Endodermal cell (in vitro differentiated cells): Measurements from ENCODE around the gene ATG12. TPM values are rescaled to one million over a fixed set of nuclear protein-coding genes. Genes with fewer than 3 reads are reported as not detected.
"Not testable (repeated sequence)": the region's sequence is repeated elsewhere in the genome, so short reads cannot be mapped to it uniquely, and the experiment has no call there.

ENCODE experiments used
- DNase-seq: peaks from one replicate; pipeline ENCODE4 v3.0.0-alpha.2; 2017
- H3K27ac ChIP-seq: 2 replicates; pipeline ENCODE4 v1.5.1; 2013; ENCODE audit warnings: mild to moderate bottlenecking, low read depth, low read length, moderate library complexity
- H3K27me3 ChIP-seq: 2 replicates; pipeline ENCODE4 v1.6.1; 2013; ENCODE audit warnings: mild to moderate bottlenecking, low read length, moderate library complexity; ENCODE audit not compliant: insufficient read depth, control insufficient read depth, poor library complexity, severe bottlenecking
- H3K36me3 ChIP-seq: 2 replicates; pipeline ENCODE4 v1.7.0; 2013; ENCODE audit warnings: mild to moderate bottlenecking, low read length, moderate library complexity; ENCODE audit not compliant: control insufficient read depth, insufficient read depth
- H3K4me1 ChIP-seq: one replicate; pipeline ENCODE4 v1.7.0; 2013; ENCODE audit warnings: low read length; ENCODE audit not compliant: control insufficient read depth, insufficient read depth
- H3K4me3 ChIP-seq: 2 replicates; pipeline ENCODE4 v1.5.1; 2013; ENCODE audit warnings: mild to moderate bottlenecking, low read length, moderate library complexity
- H3K9ac ChIP-seq: 2 replicates; pipeline ENCODE4 v1.6.1; 2013; ENCODE audit warnings: mild to moderate bottlenecking, low read length, moderate library complexity; ENCODE audit not compliant: poor library complexity, severe bottlenecking; ENCODE audit errors: extremely low read depth
- H3K9me3 ChIP-seq: 2 replicates; pipeline ENCODE4 v1.6.1; 2013; ENCODE audit warnings: mild to moderate bottlenecking, low read length, moderate library complexity; ENCODE audit not compliant: control insufficient read depth
- H3K27ac Mint-ChIP-seq: 2 replicates; pipeline ENCODE4 v1.8.0; 2020; ENCODE audit warnings: mixed read lengths
- H3K27me3 Mint-ChIP-seq: 2 replicates; pipeline ENCODE4 v1.8.0; 2021; ENCODE audit warnings: mild to moderate bottlenecking, mixed read lengths; ENCODE audit not compliant: insufficient read depth
- H3K36me3 Mint-ChIP-seq: 2 replicates; pipeline ENCODE4 v1.8.0; 2020; ENCODE audit warnings: low read depth, mixed read lengths
- H3K4me1 Mint-ChIP-seq: 2 replicates; pipeline ENCODE4 v1.8.0; 2020; ENCODE audit warnings: mixed read lengths
- H3K4me3 Mint-ChIP-seq: 2 replicates; pipeline ENCODE4 v1.8.0; 2020; ENCODE audit warnings: mild to moderate bottlenecking, moderate library complexity, mixed read lengths
- H3K9me3 Mint-ChIP-seq: 2 replicates; pipeline ENCODE4 v1.8.0; 2020; ENCODE audit warnings: mild to moderate bottlenecking, mixed read lengths
- CTCF ChIP-seq: fragments of 200-600 bp; sonication (generic); conservative IDR thresholded peaks from 2 replicates; pipeline ENCODE4 v1.5.0; 2021; ENCODE audit warnings: antibody characterized with exemption, mild to moderate bottlenecking
- WGBS, 2 experiments: methylation state at CpG; one replicate each; pipeline versions ENCODE4 v1.1.5 to v1.1.7; 2013; ENCODE audit warnings: missing lambda C conversion rate in 2 of 2, mixed read lengths in 1 of 2; ENCODE audit not compliant: insufficient coverage in 1 of 2, insufficient read length in 1 of 2; 5-methylcytosine and 5-hydroxymethylcytosine counted together
- total RNA-seq, 2 donors: library from RNA; stranded (reverse); fragmentation: NEBNext Ultra II Directional in 1 of 2; extraction: Animal tissue kit (Norgen Biotek cat#: 25700) in 1 of 2; gene quantifications; 2 replicates in 1 of 2; 3 replicates in 1 of 2; pipeline ENCODE4 v1.2.1, GENCODE V29; 2021

The ATG12 gene
- total RNA-seq, 2 donors from 2014 or later = 47.9 to 57.8 TPM

DNA sequence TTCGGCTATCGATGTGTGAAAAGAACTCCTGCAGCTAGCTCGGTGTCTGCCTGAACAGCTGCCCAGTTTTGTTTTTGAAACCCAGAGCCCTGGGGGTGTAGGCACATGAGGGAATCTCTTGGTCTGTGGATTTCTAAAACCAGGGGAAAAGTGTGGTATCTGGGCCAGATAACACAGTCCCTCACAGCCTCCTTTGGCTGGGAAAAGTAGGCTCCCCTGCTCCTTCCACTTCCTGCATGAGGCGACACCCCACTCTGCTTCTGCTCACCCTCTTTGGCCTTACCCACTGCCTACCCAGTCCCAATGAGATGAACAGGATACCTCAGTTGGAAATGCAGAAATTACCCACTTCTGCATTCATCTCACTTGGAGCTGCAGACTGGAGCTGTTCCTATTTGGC is 15.4 kb downstream of the ATG12 start:
- Histone ChIP-seq H3K4me1 (no peaks in the 10 kb centered on the region), H3K9me3 (peaks cover 9% of the 10 kb centered on the region), H3K27ac (no peak overlapping the region), H3K36me3 (peaks cover 30% of the 10 kb centered on the region), H3K4me3 (no peak overlapping the region), H3K9ac (no peak overlapping the region), H3K27me3 (no peaks in the 10 kb centered on the region)
- DNase-seq = no peak
- 92 to 96% methylated on average over 4 of the region's 4 CpGs for WGBS, 2 experiments
- no peaks in the 10 kb centered on the region for H3K27me3 Mint-ChIP-seq
- H3K9me3 Mint-ChIP-seq = peaks cover 2% of the 10 kb centered on the region
- no peak overlapping the region for H3K4me3 Mint-ChIP-seq
- H3K27ac Mint-ChIP-seq = no peak overlapping the region
- no peak for TF ChIP-seq CTCF
- peaks cover 12% of the 10 kb centered on the region for H3K36me3 Mint-ChIP-seq
- H3K4me1 Mint-ChIP-seq = no peaks in the 10 kb centered on the region

- H3K9me3 ChIP-seq, H3K27ac ChIP-seq, H3K27me3 Mint-ChIP-seq, H3K27ac Mint-ChIP-seq, H3K9me3 Mint-ChIP-seq, H3K4me1 Mint-ChIP-seq, H3K27me3 ChIP-seq, H3K4me3 ChIP-seq, H3K4me1 ChIP-seq, DNase-seq, H3K9ac ChIP-seq, H3K4me3 Mint-ChIP-seq: not testable (repeated sequence)
- H3K36me3 ChIP-seq = peaks cover 22% of the 10 kb centered on the region
- H3K36me3 Mint-ChIP-seq = peaks cover 12% of the 10 kb centered on the region
- WGBS, 2 experiments = no CpG with 5 or more reads among the region's 1 CpG
Measured at GRCh38 chr5:115824983-115825382, 16.4 kb downstream of the ATG12 start.

- H3K27ac ChIP-seq = no peak overlapping the region
- peaks cover 5% of the 10 kb centered on the region for H3K9me3 ChIP-seq
- 90% methylated on average over 1 of the region's 1 CpG; no CpG with 5 or more reads in 1 of the 2 experiments for WGBS, 2 experiments
- H3K9me3 Mint-ChIP-seq = no peaks in the 10 kb centered on the region
- no peak overlapping the region for H3K9ac ChIP-seq
- no peaks in the 10 kb centered on the region for H3K36me3 ChIP-seq
- no peaks in the 10 kb centered on the region for H3K36me3 Mint-ChIP-seq
- no peak for DNase-seq
- no peak overlapping the region for H3K27ac Mint-ChIP-seq
- peaks cover 19% of the 10 kb centered on the region for H3K27me3 ChIP-seq
- TF ChIP-seq CTCF = no peak
- H3K4me3 Mint-ChIP-seq = no peak overlapping the region
- no peaks in the 10 kb centered on the region for H3K4me1 ChIP-seq
- H3K4me3 ChIP-seq = no peak overlapping the region
- H3K4me1 Mint-ChIP-seq = no peaks in the 10 kb centered on the region
- peaks cover 14% of the 10 kb centered on the region for H3K27me3 Mint-ChIP-seq
Measured at GRCh38 chr5:115820846-115821245, 20.5 kb downstream of the ATG12 start.

GRCh38 chr5:115818821-115819220 is 22.5 kb downstream of the ATG12 start:
- 94 to 97% methylated on average over 15 to 18 of the region's 18 CpGs for WGBS, 2 experiments
- peaks cover 39% of the 10 kb centered on the region for H3K27me3 ChIP-seq
- no peaks in the 10 kb centered on the region for H3K36me3 ChIP-seq
- no peak overlapping the region for H3K27ac ChIP-seq
- TF ChIP-seq CTCF = no peak
- H3K4me1 ChIP-seq = no peaks in the 10 kb centered on the region
- no peak overlapping the region for H3K4me3 Mint-ChIP-seq
- peaks cover 7% of the 10 kb centered on the region for H3K4me1 Mint-ChIP-seq
- H3K9ac ChIP-seq = no peak overlapping the region
- no peaks in the 10 kb centered on the region for H3K9me3 ChIP-seq
- no peak for DNase-seq
- no peaks in the 10 kb centered on the region for H3K9me3 Mint-ChIP-seq
- no peak overlapping the region for H3K27ac Mint-ChIP-seq
- H3K36me3 Mint-ChIP-seq = no peaks in the 10 kb centered on the region
- peaks cover 34% of the 10 kb centered on the region for H3K27me3 Mint-ChIP-seq
- no peak overlapping the region for H3K4me3 ChIP-seq
